Astrocyte (in vitro differentiated cells and primary cell): Measurements from ENCODE around the gene ZC3H12C.

Source experiments
- EZH2 ChIP-seq: IDR thresholded peaks from 2 replicates; pipeline ENCODE4 v1.6.1; 2012; ENCODE audit warnings: mild to moderate bottlenecking, low read length, inconsistent platforms; ENCODE audit not compliant: insufficient read depth
- TF ChIP-seq, protein P1 (sequence below): IDR thresholded peaks from 2 replicates; pipeline ENCODE4 v1.5.1; 2011; ENCODE audit warnings: low read depth, mild to moderate bottlenecking, inconsistent platforms, low read length, moderate library complexity; ENCODE audit not compliant: insufficient read depth

DNA sequence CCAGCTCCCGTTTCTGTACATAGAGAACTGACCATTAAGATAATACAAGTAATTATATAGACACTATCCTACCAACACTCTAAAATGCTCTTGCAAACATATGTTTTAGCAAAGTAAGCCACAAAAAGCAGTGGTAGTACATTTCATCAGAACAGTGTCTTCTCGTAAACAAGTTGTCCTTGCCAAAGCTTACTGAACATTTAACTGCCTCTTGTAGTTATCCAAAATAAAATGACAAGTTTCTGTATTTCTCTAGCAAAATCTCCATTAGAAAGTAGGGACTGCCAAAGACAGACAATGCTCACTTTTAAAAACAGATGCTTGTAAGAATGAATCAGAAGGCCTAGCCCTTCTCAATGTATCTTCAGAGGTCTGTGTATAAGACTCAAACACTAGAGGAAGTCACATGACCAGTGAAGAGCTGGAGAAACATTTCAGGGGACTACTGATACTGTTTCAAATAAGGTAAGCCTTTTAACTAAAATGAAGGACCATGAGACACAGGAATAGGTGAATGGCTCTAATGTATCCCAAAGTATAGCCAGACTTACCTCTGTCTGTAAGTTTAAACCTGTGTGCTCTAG is 7.8 kb upstream of the ZC3H12C start:
- TF ChIP-seq, protein P1, sequence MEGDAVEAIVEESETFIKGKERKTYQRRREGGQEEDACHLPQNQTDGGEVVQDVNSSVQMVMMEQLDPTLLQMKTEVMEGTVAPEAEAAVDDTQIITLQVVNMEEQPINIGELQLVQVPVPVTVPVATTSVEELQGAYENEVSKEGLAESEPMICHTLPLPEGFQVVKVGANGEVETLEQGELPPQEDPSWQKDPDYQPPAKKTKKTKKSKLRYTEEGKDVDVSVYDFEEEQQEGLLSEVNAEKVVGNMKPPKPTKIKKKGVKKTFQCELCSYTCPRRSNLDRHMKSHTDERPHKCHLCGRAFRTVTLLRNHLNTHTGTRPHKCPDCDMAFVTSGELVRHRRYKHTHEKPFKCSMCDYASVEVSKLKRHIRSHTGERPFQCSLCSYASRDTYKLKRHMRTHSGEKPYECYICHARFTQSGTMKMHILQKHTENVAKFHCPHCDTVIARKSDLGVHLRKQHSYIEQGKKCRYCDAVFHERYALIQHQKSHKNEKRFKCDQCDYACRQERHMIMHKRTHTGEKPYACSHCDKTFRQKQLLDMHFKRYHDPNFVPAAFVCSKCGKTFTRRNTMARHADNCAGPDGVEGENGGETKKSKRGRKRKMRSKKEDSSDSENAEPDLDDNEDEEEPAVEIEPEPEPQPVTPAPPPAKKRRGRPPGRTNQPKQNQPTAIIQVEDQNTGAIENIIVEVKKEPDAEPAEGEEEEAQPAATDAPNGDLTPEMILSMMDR, result no peak
- TF ChIP-seq EZH2, result no peak
